Posterior vena cava (tissue), 2 donors: ENCODE results near the gene BMP2. TPM values are rescaled to one million over a fixed set of nuclear protein-coding genes. Genes with fewer than 3 reads are reported as not detected.

ENCODE experiments used
- DNase-seq: peaks from one replicate; pipeline ENCODE4 v3.0.0-alpha.2; 2020; ENCODE audit warnings: low spot score
- intact Hi-C, 2 donors: fragments of 100-400 bp; cut with DNase I; formaldehyde crosslinking; loops; one replicate each; pipeline versions ENCODE4 v1.14.1 to v1.14.2; 2022 to 2023
- long read RNA-seq, 2 donors: library from polyadenylated mRNA; unstranded; transcript quantifications; one replicate each; pipeline ENCODE4 v2.0.0, GENCODE V29; 2020 to 2021
- total RNA-seq, 2 donors: library from RNA; stranded (reverse); fragmentation: NEBNext Ultra II Directional; extraction: Animal tissue kit (Norgen Biotek cat#: 25700); gene quantifications; one replicate each; pipeline ENCODE4 v1.2.1, GENCODE V29; 2021
- donor health status: DM: yes; HTN: yes; CAD: no.
- donor health status: DM: yes; HTN: yes; CAD: no.

Gene BMP2
- 1 to 10 TPM; 3.2 to 5.3 TPM for total RNA-seq
- long read RNA-seq, donor 1, partial matches to known transcripts: 0 of 6 reads
- long read RNA-seq, donor 1, other reads (novel, unspliced or antisense): 2 of 6 reads
- long read RNA-seq, donor 2: 0 reads

DNA sequence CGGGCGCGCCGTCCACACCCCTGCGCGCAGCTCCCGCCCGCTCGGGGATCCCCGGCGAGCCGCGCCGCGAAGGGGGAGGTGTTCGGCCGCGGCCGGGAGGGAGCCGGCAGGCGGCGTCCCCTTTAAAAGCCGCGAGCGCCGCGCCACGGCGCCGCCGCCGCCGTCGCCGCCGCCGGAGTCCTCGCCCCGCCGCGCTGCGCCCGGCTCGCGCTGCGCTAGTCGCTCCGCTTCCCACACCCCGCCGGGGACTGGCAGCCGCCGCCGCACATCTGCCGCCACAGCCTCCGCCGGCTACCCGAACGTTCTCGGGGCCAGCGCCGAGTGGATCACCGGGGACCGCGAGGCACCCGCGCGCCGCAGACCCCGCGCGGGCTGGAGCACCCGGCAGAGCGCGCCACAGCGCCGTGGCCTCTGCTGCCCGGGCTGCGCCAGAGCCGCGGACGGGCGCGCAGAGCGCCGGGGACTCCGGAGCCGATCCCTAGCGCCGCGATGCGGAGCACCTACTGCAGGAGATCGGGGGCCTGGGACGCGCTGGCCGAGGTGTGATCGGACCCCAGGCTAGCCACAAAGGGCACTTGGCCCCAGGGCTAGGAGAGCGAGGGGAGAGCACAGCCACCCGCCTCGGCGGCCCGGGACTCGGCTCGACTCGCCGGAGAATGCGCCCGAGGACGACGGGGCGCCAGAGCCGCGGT lies at the start of gene BMP2:
Gene BMP2 (plus strand): TSS at position 151 of the 692 bp plus-strand sequence. CDS start 2,441 bp downstream, outside the sequence.
- intact Hi-C loops: loop anchor here in 1 of 2 donors (5.0 kb wide), 1 partner anchor 1095 kb away; no protein-coding TSS in a partner anchor
- DNase-seq: peak; percentile 83

DNA sequence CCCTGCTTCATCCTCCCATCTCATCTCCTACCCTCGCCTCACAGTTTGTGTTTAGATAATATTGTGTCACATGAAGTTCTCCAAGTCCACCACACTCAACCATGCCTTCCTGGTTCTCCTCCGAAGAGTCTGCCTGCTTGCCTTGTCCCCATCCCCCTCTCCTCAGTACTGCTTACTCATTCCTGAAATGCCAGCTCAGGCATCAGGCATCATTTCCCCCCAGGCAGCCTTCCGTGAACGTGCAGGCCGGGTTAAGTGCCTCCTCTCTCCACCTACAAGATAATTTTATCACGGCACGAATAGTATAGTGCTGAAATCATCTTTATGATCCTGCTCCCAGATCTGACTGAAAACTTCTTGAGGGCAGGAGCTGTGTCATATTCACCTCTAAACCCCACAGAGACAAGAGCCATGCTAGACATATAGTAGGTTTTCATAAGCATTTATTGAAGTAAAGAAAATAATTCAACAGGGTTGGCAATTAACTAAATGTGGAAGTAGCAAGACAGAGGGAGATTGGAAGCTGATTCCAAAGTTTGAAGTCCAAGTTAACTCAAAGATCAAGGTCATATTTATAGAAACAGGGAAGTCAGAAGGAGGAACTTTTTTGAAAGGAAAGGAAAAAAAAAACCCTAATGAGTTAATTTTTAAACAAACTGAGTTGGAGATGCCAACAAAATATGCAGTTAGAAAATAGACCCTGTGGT lies 48.7 kb upstream of the BMP2 start:
- no peak for DNase-seq
- intact Hi-C loops: no loop called here

DNA sequence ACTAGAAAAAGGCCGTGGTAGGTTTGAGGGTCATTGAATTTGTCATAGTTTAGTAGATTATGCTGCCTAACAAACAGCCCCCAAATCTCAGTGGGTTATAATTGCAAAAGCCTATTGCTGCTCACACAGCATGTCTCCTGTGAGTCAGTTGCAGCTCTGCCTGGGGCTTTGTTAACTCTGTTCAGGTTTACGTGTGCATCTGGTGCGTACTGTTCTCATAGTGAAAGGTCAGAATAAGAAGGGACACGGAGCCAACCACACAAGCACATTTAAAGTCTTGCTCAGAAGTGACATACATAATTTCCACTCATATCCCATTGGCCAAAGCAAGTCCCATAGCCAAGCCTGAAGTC lies 48.1 kb upstream of the BMP2 start:
- DNase-seq: no peak
- intact Hi-C loops: no loop called here

DNA sequence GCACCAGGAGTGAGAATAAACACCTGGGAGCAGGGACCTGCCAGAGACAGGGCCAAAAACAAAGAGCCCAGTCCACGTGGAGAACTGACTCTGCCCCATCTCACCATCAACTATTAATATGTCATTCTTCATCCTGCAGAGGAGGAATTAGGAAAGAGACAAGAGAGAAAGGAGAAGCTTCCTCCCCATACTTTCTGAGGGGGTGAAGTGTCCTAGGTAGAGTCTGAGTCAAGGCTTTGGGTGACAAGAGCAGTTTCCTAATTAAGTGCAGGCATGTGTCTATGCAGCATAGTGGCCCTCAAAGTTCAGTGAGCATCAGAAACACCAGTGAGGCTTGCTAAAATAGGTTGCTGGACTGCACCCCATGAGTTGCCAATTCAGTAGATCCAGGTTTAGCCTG lies 40.7 kb upstream of the BMP2 start:
- intact Hi-C loops: no loop called here
- DNase-seq: no peak

DNA sequence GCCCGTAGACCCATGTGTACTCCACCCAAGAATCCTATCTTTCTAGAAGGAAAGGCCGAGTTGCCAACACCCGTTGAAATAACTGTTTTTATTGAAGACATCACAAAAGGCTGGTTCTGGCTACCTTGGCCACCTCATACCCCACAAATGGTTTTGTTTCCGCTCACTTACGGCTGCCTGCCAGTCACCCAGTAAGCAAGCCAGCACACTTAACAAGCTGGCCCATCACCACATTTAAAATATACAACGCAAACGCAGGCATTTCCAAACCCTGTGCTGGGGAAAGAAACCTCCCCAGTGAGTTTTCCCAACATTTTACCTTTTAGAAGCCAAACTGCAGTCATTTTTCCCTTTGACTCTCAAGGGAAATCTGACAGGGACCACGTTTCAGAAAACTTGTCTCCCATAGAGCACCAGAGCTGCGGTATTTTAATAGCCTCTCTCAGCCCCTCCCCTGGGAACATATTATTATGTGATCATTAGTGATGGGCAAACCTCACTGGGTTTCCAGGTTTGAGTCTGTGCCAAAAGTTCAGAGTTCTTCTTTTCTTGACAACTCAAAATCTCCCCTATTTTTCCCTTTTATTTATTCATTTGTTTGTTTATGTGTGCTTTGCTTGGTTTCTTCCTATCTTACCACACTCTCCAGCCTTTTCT lies 36.7 kb upstream of the BMP2 start:
- no peak for DNase-seq
- intact Hi-C loops: no loop called here

DNA sequence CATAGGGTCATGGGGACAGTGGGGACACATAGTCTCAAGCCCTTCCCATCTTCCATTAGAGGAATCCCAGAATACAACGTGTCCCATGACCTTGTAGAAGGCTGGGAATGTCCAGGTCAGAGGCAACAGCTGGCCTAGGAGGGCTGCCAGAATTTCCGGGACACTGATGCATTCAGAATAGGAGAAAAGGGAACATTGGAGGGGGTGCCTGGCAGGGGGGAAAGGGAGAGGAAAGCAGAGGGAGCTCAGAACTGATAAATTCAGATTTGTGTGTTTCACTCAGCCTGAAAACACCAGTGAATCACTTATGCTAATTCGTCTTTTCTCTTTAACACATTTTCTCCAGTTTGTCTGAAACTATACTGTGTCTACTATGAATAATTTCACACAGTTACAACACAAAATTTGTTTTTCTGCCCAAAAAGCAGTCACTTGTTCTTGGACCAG lies 35.5 kb upstream of the BMP2 start:
- DNase-seq: peak; percentile 86
- intact Hi-C loops: no loop called here

DNA sequence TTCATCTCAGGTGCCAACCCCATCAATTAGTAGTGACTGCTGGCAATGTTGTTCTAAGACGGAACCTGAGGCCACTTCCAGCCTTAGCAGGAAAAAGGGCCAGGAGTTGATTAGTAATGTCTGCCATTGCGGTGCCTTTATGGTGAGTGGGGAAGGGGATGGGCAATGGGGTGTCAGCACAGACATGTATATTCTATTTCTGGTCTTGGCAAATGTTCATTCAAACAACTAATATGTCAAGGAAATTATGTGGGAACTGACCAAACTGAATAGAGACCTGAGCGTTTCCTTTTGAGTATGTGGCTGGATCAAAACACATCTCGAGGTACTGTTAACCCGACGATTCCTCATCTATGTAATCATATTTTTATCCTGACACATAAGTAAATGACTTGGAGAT lies 34.6 kb upstream of the BMP2 start:
- intact Hi-C loops: no loop called here
- DNase-seq: no peak

DNA sequence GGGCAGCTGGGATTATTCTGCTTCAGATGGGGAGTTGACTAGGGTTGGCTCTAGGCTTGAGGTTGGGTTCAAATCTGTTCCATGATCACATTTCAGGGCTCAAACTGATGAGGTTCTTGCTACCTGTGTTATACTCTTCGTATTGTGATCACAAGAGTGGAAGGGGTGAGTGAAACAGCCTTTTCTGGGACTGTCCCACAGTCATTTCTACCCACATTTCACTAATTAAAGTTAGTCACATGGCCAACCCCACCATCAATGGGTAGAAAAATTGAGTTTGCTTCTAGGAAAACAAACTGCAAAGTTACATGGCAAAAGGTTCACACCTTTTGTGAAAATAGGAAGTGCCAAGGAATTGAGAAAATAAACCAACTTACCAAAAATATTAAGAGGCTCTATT lies 33.5 kb upstream of the BMP2 start:
- intact Hi-C loops: no loop called here
- DNase-seq: no peak

DNA sequence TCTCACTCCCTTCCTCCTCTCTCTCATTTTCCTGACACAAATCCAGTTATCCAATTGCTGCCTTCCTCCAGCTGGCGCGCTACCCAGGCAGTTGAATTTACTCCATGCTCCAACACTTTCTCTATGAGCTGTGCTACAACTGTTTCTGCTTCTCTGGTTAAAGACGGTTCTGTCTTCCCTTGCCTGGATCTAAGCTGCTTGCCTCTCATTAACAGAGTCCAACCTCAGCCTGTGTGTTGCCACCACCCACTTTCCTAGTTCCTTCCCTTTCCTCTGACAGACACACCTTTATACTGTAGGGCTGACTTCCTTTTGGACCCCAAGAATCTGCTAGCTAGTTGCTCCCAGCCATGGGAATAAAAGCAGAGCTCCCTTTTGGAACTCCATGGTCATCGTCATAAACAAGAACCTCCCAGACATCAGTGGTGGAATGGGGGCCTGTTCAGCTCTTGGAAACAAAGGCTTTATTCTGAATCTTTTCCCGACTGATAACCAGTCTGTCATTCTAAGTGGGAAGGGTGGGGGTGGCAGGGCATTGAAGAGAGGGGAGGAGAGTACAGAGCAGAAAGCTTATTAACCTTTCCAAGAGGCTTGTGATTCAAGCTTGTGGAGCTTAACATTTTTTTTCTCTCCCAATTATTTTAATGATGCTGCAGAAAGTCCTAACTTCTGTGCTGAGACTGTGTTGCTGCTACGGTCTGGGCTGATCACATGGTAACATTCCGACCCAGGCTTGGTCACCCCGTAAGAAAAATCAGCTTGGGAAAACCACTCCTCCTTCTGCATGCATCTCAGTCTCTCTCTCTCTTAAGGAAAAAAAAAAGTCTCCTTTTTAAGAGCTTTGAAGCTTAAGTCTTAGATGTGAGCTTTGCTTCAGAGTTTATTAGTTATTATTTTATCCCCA lies 31.3 kb upstream of the BMP2 start:
- DNase-seq: no peak
- intact Hi-C loops: no loop called here

DNA sequence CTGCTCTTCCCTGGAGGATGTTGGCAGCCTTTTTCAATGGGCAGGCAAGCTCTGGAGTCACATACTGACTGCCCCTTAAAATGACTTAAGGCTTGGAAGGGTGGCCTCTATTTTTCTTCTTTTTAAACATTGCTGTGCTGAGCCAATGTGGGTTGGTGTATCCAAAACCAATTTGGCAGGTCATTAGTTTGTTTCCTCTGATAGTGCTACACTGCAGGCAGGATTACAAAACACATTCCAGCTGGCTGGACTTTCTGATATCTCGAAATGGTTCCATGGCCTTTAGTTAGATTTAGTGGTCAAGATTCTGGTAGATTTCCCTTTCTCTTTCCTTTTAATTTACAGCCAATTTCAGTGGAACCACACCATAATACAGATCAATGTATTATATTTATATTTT lies 28.1 kb upstream of the BMP2 start:
- intact Hi-C loops: no loop called here
- no peak for DNase-seq

DNA sequence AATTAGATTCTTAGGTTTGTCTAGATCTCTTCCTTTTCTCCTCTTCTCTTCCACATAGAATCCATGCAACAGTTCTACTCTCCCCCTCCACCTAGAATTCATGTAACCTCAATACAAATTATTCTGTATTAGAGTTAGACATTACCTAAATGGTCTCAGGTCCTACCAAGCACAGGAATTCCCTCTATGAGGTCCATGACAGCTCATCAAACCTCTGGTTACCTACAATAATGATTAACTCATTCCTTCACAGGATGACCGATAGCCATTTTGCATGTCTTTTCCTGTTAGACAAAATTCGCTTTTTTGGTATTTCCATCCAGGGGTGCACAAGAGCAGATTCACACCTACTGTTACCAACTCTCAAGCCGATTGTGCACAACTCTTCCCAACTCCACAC lies 27.4 kb upstream of the BMP2 start:
- no peak for DNase-seq
- intact Hi-C loops: no loop called here

DNA sequence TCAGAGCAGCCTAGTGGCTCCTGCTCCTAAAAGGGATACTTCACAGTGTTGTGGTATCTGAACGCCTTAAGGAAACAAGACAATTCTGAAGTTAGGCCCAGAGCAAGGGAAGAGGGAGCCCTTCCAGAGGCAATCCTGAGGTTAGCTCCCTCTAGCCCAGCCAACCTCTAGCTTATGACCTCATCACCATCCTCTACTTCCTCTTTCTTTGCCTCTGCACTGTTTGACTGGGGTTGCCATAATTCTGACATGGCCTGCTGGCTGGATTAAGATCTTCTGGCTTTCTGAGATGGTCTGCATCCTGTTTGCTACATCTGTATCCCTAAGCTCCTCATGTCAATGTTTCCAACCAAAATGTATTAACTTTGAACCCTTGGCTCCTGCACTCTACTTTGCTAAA lies 23.3 kb upstream of the BMP2 start:
- no peak for DNase-seq
- intact Hi-C loops: no loop called here

DNA sequence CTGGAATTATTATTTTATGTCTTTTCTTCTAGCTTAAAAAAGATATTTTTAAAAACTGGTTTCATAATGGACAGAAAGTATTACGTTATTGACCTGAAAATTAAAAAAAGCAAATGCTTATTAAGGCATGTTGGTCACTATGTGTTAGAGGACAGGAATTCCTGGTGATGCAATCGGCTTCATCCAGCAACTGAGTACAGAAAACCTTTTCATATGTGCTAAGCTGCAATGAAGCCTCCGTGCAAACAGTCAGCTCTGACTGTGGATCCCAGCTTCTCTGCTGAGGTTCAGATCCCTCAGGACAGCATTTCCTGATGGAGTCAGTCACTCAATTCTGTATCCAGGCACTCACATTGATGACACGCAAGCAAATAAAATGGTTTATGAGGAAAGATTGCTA lies 22.7 kb upstream of the BMP2 start:
- no peak for DNase-seq
- intact Hi-C loops: no loop called here

DNA sequence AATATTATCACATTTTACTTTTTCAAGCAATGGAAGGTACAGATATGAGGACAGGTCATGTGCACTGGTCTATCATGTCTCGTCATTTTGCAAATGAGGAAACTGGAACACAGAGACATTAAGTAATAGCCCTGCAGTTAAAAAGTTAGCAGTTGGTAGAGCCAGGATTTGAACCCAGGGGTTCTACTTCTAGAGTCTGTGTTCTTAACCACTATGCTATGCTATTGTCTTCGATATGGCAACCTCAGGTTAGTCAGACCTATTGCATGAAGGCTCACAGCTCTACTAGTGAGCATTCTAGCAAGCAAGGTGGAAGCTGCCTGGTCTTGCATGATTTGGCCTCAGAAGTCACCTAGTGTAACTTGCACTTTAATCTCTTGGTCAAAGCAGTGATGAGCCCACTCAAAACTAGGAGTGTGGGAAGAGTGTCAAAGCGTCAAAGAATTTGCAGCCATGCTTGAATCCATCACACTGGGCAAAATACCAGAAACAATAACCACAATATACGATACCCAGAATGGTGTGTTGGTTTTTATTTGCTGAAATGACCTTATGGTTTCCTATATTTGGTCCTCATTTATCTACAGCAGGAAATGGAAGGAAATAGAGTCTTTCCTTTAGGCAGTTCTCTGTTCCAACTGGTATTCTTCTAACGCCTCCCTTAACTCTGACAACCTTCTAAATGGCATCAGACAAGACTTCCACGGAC lies 20.4 kb upstream of the BMP2 start:
- DNase-seq: no peak
- intact Hi-C loops: no loop called here

DNA sequence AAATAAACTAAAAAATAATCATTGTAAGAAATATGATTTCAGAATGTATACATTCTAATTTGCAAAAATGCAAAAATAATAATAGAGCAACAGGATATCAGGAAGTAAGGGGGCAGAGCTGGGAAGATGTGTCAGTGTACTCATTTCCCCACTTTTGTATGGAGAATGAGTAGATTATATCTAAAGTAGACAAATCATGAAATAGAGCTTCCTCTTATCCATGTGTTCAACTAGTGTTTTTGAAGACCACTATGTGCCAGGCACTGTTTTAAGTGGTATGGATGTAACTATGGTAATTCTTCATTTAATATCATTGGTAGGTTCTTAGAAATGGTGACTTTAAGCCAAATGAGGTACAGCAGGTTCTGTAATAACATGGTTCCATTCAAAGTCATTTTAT lies 17.0 kb upstream of the BMP2 start:
- DNase-seq: no peak
- intact Hi-C loops: no loop called here

DNA sequence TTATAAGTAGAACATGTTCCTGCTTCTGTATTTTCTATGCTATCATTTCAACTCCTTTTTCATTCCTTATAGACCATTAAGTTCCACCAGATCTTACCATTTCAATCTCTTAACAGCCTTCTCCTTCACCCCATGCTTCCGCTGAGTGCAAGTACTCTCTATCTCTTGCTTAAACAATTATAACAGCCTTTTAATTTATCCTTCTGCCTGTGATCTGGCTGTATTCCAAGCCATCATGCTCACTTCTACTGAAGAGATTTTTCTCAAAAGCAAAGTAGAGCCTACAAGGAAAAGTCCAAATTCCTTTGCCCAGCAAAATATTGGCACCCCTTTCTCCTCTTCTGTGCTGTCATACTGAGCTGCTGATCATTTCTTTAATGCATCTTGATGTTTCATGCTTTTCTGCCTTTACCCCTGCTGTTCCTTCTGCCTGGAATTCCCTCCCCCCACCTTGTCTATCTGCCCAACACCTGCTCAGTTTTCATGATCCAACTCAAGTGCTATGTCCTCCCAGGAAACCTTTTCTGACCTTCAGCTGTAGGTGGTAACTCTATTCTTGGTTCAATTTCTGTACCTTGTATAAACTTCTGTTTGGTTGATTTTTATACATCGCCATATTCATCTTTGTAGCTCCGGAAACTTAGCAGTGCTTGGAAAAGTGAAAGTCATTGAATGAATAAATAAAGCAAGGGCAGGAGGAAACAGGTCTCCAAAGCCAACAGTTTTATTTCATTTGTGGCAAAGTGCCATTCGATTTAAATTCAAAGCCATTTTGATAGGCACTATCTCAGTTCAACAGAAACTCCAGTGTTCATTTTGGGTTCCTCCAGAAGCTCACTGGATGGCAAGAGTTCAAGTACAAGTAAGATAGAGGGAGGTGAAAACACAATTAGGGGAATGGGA lies 10.5 kb upstream of the BMP2 start:
- no peak for DNase-seq
- intact Hi-C loops: no loop called here

DNA sequence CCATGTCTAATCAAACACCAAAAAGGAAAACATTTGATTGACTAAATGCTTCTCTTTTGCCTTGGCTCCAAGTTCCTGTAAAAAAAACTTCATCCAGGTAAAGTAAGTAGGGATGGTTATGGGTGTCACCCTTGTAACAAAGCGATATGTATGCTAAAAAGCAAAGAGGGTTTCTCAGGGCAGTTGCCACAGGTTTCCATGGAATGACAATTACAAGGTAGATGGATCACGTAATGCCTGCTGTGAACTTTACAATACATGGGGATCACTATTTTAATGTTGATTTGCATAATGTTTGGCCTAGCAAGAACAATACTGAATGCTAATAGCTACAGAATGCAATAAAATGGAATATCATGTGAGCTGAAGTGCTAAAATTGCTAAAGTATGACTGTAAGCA lies 2.9 kb upstream of the BMP2 start:
- intact Hi-C loops: loop anchor here (5.0 kb wide), 2 partner anchors 1098 to 1418 kb away; no protein-coding TSS in a partner anchor
- no peak for DNase-seq
